Vagina (tissue), 2 donors: Measurements from ENCODE around the gene SEMA3A. TPM values are rescaled to one million over a fixed set of nuclear protein-coding genes. Genes with fewer than 3 reads are reported as not detected.

Source experiments
- DNase-seq, 2 donors: peaks; one replicate each; pipeline ENCODE4 v3.0.0-alpha.2; 2017; ENCODE audit errors: extremely low spot score in 2 of 2
- H3K27ac ChIP-seq: fragments of 200-600 bp; sonication (generic); one replicate; pipeline ENCODE4 v1.5.1; 2019
- H3K27me3 ChIP-seq: fragments of 200-600 bp; sonication (generic); one replicate; pipeline ENCODE4 v1.5.1; 2019
- H3K36me3 ChIP-seq, 2 donors: fragments of 200-600 bp; sonication (generic); one replicate each; pipeline ENCODE4 v1.5.1; 2017 to 2019
- H3K4me1 ChIP-seq: fragments of 200-600 bp; sonication (generic); one replicate; pipeline ENCODE4 v1.5.1; 2019
- H3K4me3 ChIP-seq, 2 donors: fragments of 200-600 bp; sonication (generic); 1 replicate in 1 of 2; 2 replicates in 1 of 2; pipeline ENCODE4 v1.5.1; 2016 to 2019
- H3K9me3 ChIP-seq: fragments of 200-600 bp; sonication (generic); one replicate; pipeline ENCODE4 v1.5.1; 2019
- CTCF ChIP-seq, 3 experiments: fragments of 450-650 bp in 2 of 3; fragments of 200-600 bp in 1 of 3; sonication (generic) in 1 of 3; IDR thresholded peaks; one replicate each; pipeline ENCODE4 v1.5.1; 2017 to 2019; ENCODE audit warnings: antibody characterized with exemption in 3 of 3, mild to moderate bottlenecking in 2 of 3, moderate library complexity in 2 of 3
- POLR2A ChIP-seq, 2 donors: fragments of 450-650 bp; IDR thresholded peaks; one replicate each; pipeline ENCODE4 v1.6.1; 2017; ENCODE audit warnings: antibody characterized with exemption in 2 of 2, mild to moderate bottlenecking in 2 of 2, moderate library complexity in 2 of 2
- POLR2AphosphoS5 ChIP-seq, 2 donors: sonication (generic); formaldehyde crosslinking; IDR thresholded peaks; one replicate each; pipeline ENCODE4 v1.9.0; 2017; ENCODE audit warnings: antibody characterized with exemption in 2 of 2, mild to moderate bottlenecking in 2 of 2, low read depth in 1 of 2; ENCODE audit not compliant: insufficient read depth in 1 of 2
- intact Hi-C: fragments of 100-400 bp; cut with DNase I; formaldehyde crosslinking; loops from one replicate; pipeline ENCODE4 v1.15.1; 2023
- total RNA-seq: library from RNA; depleted of rRNA; stranded (reverse); fragments of >200 nt; gene quantifications from one replicate; pipeline ENCODE4 v1.2.3, GENCODE V29; 2016

The SEMA3A gene
- total RNA-seq, 1 donor from 2014 or later = 3.4 TPM

DNA sequence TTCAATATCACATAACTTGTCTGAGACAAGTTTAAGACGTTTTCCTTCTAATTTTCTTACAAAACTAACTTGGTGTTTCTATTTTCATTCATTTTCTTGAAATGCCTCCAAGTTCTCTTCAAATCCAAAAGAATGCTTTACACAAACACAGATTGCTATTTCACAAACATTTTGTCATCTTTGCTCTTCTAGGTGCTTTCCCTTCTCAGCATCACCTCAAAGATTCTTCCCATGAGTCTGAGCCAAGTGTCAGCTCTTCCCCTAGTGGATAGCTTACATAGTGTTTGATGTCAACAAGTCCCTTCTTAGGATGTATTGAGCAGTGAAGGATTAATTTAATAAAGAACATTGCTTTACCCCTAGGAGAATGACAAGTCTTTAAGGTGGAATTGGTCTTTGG is 38.1 kb upstream of the SEMA3A start:
- Histone ChIP-seq H3K9me3 (no peaks in the 10 kb centered on the region), H3K36me3 (no peaks in the 10 kb centered on the region), H3K27me3 (no peaks in the 10 kb centered on the region), H3K27ac (no peak overlapping the region), H3K4me3 (no peak overlapping the region), H3K4me1 (no peaks in the 10 kb centered on the region)
- no peak for DNase-seq
- intact Hi-C loops = no loop called here
- TF ChIP-seq POLR2A (IDR thresholded peaks at IDR 0.05) = no peak
- no peak for TF ChIP-seq POLR2AphosphoS5 (IDR thresholded peaks at IDR 0.05; ENCODE audit: insufficient read depth in 1 of 2, low read depth in 1 of 2)
- TF ChIP-seq CTCF (IDR thresholded peaks at IDR 0.05) = no peak

DNA sequence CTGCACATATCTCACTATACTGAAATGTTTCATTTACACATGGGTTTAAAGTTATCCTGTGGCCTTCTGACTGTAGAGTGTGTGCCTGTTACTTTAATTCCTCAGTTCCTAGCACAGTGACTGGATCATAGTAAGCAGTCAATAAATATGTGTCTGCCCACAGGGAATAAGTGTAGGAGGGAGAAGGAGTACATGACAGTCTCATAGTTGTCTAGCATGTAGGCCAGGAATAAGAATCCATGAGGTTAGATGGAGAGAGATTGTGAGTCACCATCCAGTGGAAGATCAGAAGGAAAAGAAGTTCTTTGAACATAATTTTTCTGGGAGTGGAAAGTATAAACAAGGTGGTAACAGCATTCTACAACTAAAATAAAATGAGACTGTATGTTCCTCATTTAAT is 36.6 kb upstream of the SEMA3A start:
- DNase-seq = no peak
- H3K27ac ChIP-seq = no peak overlapping the region
- no peaks in the 10 kb centered on the region for H3K9me3 ChIP-seq
- H3K4me1 ChIP-seq = no peaks in the 10 kb centered on the region
- intact Hi-C loops = no loop called here
- H3K27me3 ChIP-seq = no peaks in the 10 kb centered on the region
- H3K4me3 ChIP-seq = no peak overlapping the region
- no peaks in the 10 kb centered on the region for H3K36me3 ChIP-seq
- TF ChIP-seq POLR2A (IDR thresholded peaks at IDR 0.05) = no peak
- no peak for TF ChIP-seq POLR2AphosphoS5 (IDR thresholded peaks at IDR 0.05; ENCODE audit: insufficient read depth in 1 of 2, low read depth in 1 of 2)
- no peak for TF ChIP-seq CTCF (IDR thresholded peaks at IDR 0.05)

DNA sequence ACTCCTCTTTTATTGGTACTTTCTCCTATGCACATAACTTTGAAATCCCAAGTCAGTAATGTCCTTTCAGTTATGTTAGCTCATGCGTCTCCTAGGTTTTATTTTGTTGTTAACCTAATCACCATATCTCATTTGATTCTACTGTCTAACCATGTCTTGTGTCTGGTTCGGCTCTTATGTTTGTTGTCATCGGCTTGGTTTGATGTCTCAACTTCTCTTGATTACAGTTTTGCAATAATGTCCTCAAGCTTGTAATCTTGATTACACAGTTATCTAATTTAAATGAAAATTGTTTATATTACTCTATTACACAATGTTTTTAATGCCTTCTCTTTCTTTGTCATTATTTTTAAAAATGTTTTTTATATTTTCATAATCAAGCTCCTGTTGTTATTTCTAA is 35.9 kb upstream of the SEMA3A start:
- DNase-seq = no peak
- no peaks in the 10 kb centered on the region for H3K27me3 ChIP-seq
- TF ChIP-seq POLR2AphosphoS5 (IDR thresholded peaks at IDR 0.05; ENCODE audit: insufficient read depth in 1 of 2, low read depth in 1 of 2) (no peak), POLR2A (IDR thresholded peaks at IDR 0.05) (no peak), CTCF (IDR thresholded peaks at IDR 0.05) (no peak)
- no peak overlapping the region for H3K4me3 ChIP-seq
- H3K27ac ChIP-seq = no peak overlapping the region
- no peaks in the 10 kb centered on the region for H3K9me3 ChIP-seq
- no peaks in the 10 kb centered on the region for H3K4me1 ChIP-seq
- H3K36me3 ChIP-seq = no peaks in the 10 kb centered on the region
- intact Hi-C loops = no loop called here

DNA sequence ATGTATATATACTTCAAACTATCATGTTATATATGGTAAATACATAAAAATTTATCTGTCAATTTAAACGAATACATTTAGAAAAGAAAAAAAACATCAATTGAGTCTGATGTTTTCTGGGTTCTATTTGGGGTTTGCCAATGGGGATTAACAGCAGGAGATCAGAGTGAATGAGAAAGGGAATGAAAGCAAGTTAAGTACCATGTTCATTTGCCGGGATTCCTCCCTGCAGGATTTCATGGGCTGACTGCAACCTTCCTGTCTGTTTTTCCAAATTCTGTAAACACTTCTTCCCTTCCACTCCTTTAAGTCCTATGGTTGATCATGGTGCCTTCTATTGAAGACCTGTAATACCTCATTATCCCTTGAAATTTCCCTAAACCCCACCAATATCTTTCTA is 33.9 kb upstream of the SEMA3A start:
- DNase-seq = no peak
- TF ChIP-seq CTCF (IDR thresholded peaks at IDR 0.05) = no peak
- Histone ChIP-seq H3K36me3 (no peaks in the 10 kb centered on the region), H3K27ac (no peak overlapping the region), H3K9me3 (no peaks in the 10 kb centered on the region), H3K4me3 (no peak overlapping the region), H3K4me1 (no peaks in the 10 kb centered on the region), H3K27me3 (no peaks in the 10 kb centered on the region)
- intact Hi-C loops = no loop called here

DNA sequence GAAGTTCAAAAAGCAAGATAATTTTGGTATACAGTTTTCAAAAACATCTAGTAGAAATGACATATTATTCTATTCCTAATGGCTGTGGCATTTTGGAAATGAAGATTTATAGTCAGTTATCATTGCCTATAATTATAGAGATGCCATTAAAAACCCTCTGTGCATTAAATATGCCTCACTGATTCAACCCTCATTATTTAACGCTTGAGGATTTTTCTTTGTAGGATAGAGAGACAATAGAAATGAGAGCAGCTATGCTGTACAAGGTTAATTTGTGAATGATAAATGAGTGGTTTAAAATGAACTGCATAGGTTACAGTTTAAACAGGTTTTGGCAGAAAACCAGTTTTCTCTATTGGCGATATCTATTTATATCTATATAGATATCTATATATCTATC is 32.2 kb upstream of the SEMA3A start:
- intact Hi-C loops = no loop called here
- no peak overlapping the region for H3K27ac ChIP-seq
- TF ChIP-seq CTCF (IDR thresholded peaks at IDR 0.05) = no peak
- no peak for TF ChIP-seq POLR2A (IDR thresholded peaks at IDR 0.05)
- TF ChIP-seq POLR2AphosphoS5 (IDR thresholded peaks at IDR 0.05; ENCODE audit: insufficient read depth in 1 of 2, low read depth in 1 of 2) = no peak
- no peaks in the 10 kb centered on the region for H3K36me3 ChIP-seq
- H3K4me3 ChIP-seq = no peak overlapping the region
- H3K4me1 ChIP-seq = no peaks in the 10 kb centered on the region
- H3K27me3 ChIP-seq = no peaks in the 10 kb centered on the region
- H3K9me3 ChIP-seq = no peaks in the 10 kb centered on the region
- DNase-seq = no peak
